ENCODE data around the gene KIAA1671. TPM values are rescaled to one million over a fixed set of nuclear protein-coding genes. Genes with fewer than 3 reads are reported as not detected.

The KIAA1671 gene
- total and polyA plus RNA-seq, 5 donors from 2014 or later, result 0.21 to 3.3 (median 0.65) TPM; not detected in 1

DNA sequence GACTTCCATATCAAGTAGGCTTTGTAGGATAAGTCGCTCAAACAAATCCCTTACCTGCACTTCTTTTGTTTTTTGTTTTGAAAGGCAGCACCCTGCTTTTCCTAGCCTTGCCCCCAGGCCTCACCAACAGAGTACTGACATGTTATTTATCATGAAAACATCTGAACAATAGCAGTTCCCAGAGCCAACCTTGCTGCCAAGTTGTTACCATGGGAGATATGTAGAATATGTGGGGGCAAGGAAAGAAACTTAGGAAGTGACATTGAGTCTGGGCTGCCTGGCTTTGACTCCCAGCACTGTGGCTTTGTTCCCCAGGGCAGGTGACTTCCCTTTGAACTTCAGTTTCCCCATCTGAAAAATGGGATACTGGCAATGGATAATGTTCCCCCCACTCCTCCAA, 193.8 kb downstream of the KIAA1671 start:
- Mint-ChIP-seq H3K4me1 (peaks cover 0 to 4% (median 0%) of the 10 kb centered on the region in 4 donors), H3K27me3 (peaks cover 6% of the 10 kb centered on the region), H3K36me3 (no peaks in the 10 kb centered on the region), H3K27ac (no peak overlapping the region), H3K9me3 (no peaks in the 10 kb centered on the region), H3K4me3 (no peak overlapping the region)
- DNase-seq, result no peak
- Histone ChIP-seq H3K27me3 (ENCODE audit: control insufficient read depth, insufficient read depth, low read length) (no peaks in the 10 kb centered on the region), H3K4me1 (ENCODE audit: control insufficient read depth, insufficient read depth, low read length, poor library complexity, severe bottlenecking) (no peaks in the 10 kb centered on the region), H3K27ac (ENCODE audit: insufficient read depth, low read length, poor library complexity, severe bottlenecking) (no peak overlapping the region), H3K4me3 (ENCODE audit: low read depth, low read length) (no peak overlapping the region), H3K36me3 (ENCODE audit: control insufficient read depth, insufficient read depth, low read length) (no peaks in the 10 kb centered on the region), H3K9me3 (ENCODE audit: control insufficient read depth in 2 of 2, low read length in 2 of 2) (no peaks in the 10 kb centered on the region)
- ATAC-seq (ENCODE audit: low read depth in 2 of 2), result no peak

DNA sequence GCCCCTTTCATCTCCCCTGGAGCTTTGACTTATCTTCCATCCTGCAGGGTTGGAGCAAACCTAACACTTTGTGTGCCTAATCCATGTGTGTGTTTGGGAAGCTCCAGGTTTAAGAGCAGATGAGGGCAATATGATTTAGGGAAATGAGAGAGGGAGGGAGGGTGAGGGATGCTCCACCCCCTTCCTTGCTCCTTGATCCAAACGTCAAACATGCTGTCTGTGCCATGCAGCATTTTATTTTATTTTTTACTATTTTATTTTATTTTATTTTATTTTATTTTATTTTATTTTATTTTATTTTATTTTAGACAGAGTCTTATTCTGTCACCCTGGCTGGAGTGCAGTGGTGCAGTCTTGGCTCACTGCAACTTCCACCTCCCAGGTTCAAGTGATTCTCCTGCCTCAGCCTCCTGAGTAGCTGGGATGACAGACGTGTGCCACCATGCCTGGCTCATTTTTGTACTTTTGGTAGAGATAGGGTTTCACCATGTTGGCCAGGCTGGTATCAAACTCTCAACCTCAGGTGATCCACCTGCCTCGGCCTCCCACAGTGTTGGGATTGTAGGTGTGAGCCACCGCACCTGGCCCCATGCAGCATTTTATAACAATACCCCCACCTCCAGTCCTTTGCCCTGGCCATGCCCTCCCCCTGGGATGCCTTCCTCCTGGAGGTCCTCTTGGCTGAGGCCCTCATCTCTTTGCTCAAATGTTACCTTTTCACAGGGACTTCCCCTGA, 194.6 kb downstream of the KIAA1671 start:
- Histone ChIP-seq H3K4me3 (ENCODE audit: low read depth, low read length) (no peak overlapping the region), H3K27ac (ENCODE audit: insufficient read depth, low read length, poor library complexity, severe bottlenecking) (no peak overlapping the region), H3K36me3 (ENCODE audit: control insufficient read depth, insufficient read depth, low read length) (no peaks in the 10 kb centered on the region), H3K4me1 (ENCODE audit: control insufficient read depth, insufficient read depth, low read length, poor library complexity, severe bottlenecking) (no peaks in the 10 kb centered on the region), H3K27me3 (ENCODE audit: control insufficient read depth, insufficient read depth, low read length) (no peaks in the 10 kb centered on the region), H3K9me3 (ENCODE audit: control insufficient read depth in 2 of 2, low read length in 2 of 2) (no peaks in the 10 kb centered on the region)
- H3K4me3 Mint-ChIP-seq, result no peak overlapping the region
- ATAC-seq (ENCODE audit: low read depth in 2 of 2), result no peak
- no peaks in the 10 kb centered on the region for H3K9me3 Mint-ChIP-seq
- DNase-seq, result no peak
- no peak overlapping the region for H3K27ac Mint-ChIP-seq
- peaks cover 0 to 4% (median 0%) of the 10 kb centered on the region in 4 donors for H3K4me1 Mint-ChIP-seq
- peaks cover 6% of the 10 kb centered on the region for H3K27me3 Mint-ChIP-seq
- no peaks in the 10 kb centered on the region for H3K36me3 Mint-ChIP-seq

DNA sequence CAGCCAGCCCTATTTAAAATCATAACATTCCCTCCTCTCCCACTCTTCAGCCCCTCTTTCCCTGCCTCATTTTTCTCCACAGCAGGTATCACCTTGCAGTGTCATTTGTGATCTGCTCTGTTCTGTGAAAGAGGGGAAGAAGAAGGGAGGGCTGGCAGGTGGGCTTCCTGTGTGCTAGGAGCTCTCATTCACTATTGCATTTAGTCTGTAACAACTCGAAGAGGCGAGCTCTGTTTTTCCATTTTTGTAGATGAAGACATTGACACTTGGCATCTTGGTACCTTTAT, 195.1 kb downstream of the KIAA1671 start:
- H3K9me3 Mint-ChIP-seq, result no peaks in the 10 kb centered on the region
- H3K36me3 ChIP-seq (ENCODE audit: control insufficient read depth, insufficient read depth, low read length), result no peaks in the 10 kb centered on the region
- no peak overlapping the region for H3K4me3 ChIP-seq (ENCODE audit: low read depth, low read length)
- no peaks in the 10 kb centered on the region for H3K36me3 Mint-ChIP-seq
- no peaks in the 10 kb centered on the region for H3K4me1 ChIP-seq (ENCODE audit: control insufficient read depth, insufficient read depth, low read length, poor library complexity, severe bottlenecking)
- H3K27ac ChIP-seq (ENCODE audit: insufficient read depth, low read length, poor library complexity, severe bottlenecking), result no peak overlapping the region
- no peak for ATAC-seq (ENCODE audit: low read depth in 2 of 2)
- no peaks in the 10 kb centered on the region for H3K27me3 ChIP-seq (ENCODE audit: control insufficient read depth, insufficient read depth, low read length)
- peaks cover 6% of the 10 kb centered on the region for H3K27me3 Mint-ChIP-seq
- no peak overlapping the region for H3K4me3 Mint-ChIP-seq
- H3K27ac Mint-ChIP-seq, result no peak overlapping the region
- H3K9me3 ChIP-seq (ENCODE audit: control insufficient read depth in 2 of 2, low read length in 2 of 2), result no peaks in the 10 kb centered on the region
- peaks cover 0 to 4% (median 0%) of the 10 kb centered on the region in 4 donors for H3K4me1 Mint-ChIP-seq
- DNase-seq, result no peak

DNA sequence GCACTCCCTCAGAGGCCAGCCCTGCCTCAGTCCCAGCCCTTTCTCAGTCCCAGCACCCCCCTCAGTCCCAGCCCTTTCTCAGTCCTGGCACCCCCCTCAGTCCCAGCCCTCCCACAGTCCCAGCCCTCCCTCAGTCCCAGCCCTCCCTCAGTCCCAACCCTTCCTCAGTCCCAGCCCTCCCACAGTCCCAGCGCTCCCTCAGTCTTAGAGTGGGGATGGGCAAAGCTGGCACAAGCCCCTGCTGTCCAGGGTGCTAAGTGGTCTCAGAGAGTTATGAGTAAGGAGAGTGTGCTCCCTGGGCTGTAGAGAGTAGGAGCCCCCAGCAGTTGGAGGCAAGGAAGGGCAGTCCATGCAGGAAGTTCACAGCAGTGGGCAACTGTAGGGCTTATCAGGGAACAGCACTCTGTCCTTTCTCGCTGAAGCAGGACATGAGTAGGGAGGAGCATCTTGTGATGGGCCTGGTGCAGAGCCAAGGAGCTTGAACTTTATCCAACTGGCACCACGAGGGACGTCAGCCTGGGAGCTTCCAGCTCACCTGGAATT, 195.7 kb downstream of the KIAA1671 start:
- no peaks in the 10 kb centered on the region for H3K9me3 ChIP-seq (ENCODE audit: control insufficient read depth in 2 of 2, low read length in 2 of 2)
- ATAC-seq (ENCODE audit: low read depth in 2 of 2) (no peak), DNase-seq (no peak)
- H3K9me3 Mint-ChIP-seq, result no peaks in the 10 kb centered on the region
- H3K27me3 Mint-ChIP-seq, result peaks cover 6% of the 10 kb centered on the region
- no peaks in the 10 kb centered on the region for H3K36me3 Mint-ChIP-seq
- no peaks in the 10 kb centered on the region for H3K36me3 ChIP-seq (ENCODE audit: control insufficient read depth, insufficient read depth, low read length)
- H3K27ac Mint-ChIP-seq, result no peak overlapping the region
- H3K27ac ChIP-seq (ENCODE audit: insufficient read depth, low read length, poor library complexity, severe bottlenecking), result no peak overlapping the region
- peaks cover 0 to 4% (median 0%) of the 10 kb centered on the region in 4 donors for H3K4me1 Mint-ChIP-seq
- H3K4me3 Mint-ChIP-seq, result no peak overlapping the region
- H3K27me3 ChIP-seq (ENCODE audit: control insufficient read depth, insufficient read depth, low read length), result no peaks in the 10 kb centered on the region
- no peak overlapping the region for H3K4me3 ChIP-seq (ENCODE audit: low read depth, low read length)
- no peaks in the 10 kb centered on the region for H3K4me1 ChIP-seq (ENCODE audit: control insufficient read depth, insufficient read depth, low read length, poor library complexity, severe bottlenecking)

DNA sequence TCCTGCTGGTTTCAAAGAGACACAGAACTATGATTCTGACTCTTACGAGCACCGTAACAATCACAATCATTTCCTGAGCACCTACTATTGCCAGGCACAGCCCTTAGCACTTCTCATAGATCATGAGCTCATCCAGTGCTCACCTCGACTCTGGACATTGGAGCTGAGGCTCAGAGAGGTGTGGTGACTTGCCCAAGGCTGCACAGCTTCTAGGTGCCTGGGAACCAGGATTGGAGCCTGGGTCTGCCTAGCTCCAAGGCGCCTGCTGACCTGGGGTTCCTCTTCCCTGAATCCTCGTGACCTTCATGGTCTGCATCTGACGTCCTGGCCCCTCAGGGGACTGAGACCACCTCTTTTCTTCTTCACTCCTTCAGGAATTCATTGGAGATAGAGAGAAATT, 196.5 kb downstream of the KIAA1671 start:
- Histone ChIP-seq H3K4me3 (ENCODE audit: low read depth, low read length) (no peak overlapping the region), H3K27ac (ENCODE audit: insufficient read depth, low read length, poor library complexity, severe bottlenecking) (no peak overlapping the region), H3K9me3 (ENCODE audit: control insufficient read depth in 2 of 2, low read length in 2 of 2) (no peaks in the 10 kb centered on the region), H3K4me1 (ENCODE audit: control insufficient read depth, insufficient read depth, low read length, poor library complexity, severe bottlenecking) (no peaks in the 10 kb centered on the region), H3K27me3 (ENCODE audit: control insufficient read depth, insufficient read depth, low read length) (no peaks in the 10 kb centered on the region), H3K36me3 (ENCODE audit: control insufficient read depth, insufficient read depth, low read length) (no peaks in the 10 kb centered on the region)
- ATAC-seq (ENCODE audit: low read depth in 2 of 2) (no peak), DNase-seq (no peak)
- Mint-ChIP-seq H3K27ac (no peak overlapping the region), H3K36me3 (no peaks in the 10 kb centered on the region), H3K27me3 (peaks cover 6% of the 10 kb centered on the region), H3K4me1 (no peaks in the 10 kb centered on the region), H3K9me3 (no peaks in the 10 kb centered on the region), H3K4me3 (no peak overlapping the region)

DNA sequence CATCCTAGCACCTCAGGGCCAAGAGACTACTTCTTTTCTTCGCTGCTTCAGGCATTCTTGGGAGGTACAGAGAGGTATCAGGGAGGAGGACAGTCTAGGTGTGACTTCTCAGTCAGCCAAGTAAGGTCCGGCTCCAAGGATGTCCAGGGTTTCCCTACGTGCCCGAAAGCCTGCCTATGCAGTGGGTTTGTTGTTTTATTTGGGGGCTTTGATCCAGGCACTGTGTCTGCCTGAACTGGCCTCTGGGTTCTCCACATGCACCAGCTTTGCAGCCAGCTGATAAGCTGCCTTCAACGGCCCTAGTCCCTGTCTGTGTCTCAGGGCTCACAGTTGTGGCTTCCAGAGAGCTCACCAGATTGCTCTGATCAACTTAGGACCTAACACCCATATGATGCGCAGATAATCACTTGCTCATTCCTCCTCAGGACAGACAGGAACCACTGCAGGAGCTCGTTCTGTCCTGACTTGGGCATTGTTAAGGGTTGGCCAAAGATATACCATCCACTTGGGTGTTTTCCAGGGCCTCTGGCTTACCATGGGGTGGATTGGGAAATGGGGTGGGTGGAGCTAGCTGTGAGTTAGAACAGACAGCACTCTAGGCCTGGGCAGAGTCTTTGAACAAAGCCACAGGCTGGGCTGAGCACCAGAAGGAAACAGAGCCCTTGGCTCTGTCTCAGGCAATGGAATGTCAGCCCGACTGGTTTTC, 201.6 kb downstream of the KIAA1671 start:
- ATAC-seq (ENCODE audit: low read depth in 2 of 2) (no peak), DNase-seq (no peak)
- no peak overlapping the region for H3K4me3 Mint-ChIP-seq
- no peaks in the 10 kb centered on the region for H3K27me3 Mint-ChIP-seq
- H3K4me3 ChIP-seq (ENCODE audit: low read depth, low read length), result no peak overlapping the region
- H3K27me3 ChIP-seq (ENCODE audit: control insufficient read depth, insufficient read depth, low read length), result no peaks in the 10 kb centered on the region
- no peak overlapping the region for H3K27ac Mint-ChIP-seq
- H3K4me1 Mint-ChIP-seq, result no peaks in the 10 kb centered on the region
- H3K27ac ChIP-seq (ENCODE audit: insufficient read depth, low read length, poor library complexity, severe bottlenecking), result no peak overlapping the region
- no peaks in the 10 kb centered on the region for H3K4me1 ChIP-seq (ENCODE audit: control insufficient read depth, insufficient read depth, low read length, poor library complexity, severe bottlenecking)
- H3K36me3 Mint-ChIP-seq, result no peaks in the 10 kb centered on the region
- H3K36me3 ChIP-seq (ENCODE audit: control insufficient read depth, insufficient read depth, low read length), result no peaks in the 10 kb centered on the region
- H3K9me3 Mint-ChIP-seq, result no peaks in the 10 kb centered on the region
- no peaks in the 10 kb centered on the region for H3K9me3 ChIP-seq (ENCODE audit: control insufficient read depth in 2 of 2, low read length in 2 of 2)

DNA sequence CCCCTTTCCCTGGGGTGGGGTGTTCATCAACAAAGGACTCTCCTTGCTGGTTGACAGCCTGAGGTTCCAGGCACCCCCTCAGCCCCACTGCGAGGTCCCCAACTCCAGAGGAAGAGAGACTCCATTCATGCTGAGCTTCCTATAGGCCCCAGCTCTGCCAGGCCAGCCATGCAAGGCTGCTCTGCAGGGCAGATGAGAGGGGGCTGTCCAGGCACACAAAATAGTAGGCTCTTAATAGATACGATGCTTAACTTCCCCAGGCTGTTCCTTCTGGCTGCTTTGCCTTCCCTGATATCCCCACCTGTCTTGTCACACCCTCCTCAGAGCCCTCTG, 202.1 kb downstream of the KIAA1671 start:
- Histone ChIP-seq H3K27me3 (ENCODE audit: control insufficient read depth, insufficient read depth, low read length) (no peaks in the 10 kb centered on the region), H3K4me3 (ENCODE audit: low read depth, low read length) (no peak overlapping the region), H3K27ac (ENCODE audit: insufficient read depth, low read length, poor library complexity, severe bottlenecking) (no peak overlapping the region), H3K4me1 (ENCODE audit: control insufficient read depth, insufficient read depth, low read length, poor library complexity, severe bottlenecking) (no peaks in the 10 kb centered on the region), H3K9me3 (ENCODE audit: control insufficient read depth in 2 of 2, low read length in 2 of 2) (no peaks in the 10 kb centered on the region), H3K36me3 (ENCODE audit: control insufficient read depth, insufficient read depth, low read length) (no peaks in the 10 kb centered on the region)
- Mint-ChIP-seq H3K4me3 (no peak overlapping the region), H3K27me3 (no peaks in the 10 kb centered on the region), H3K4me1 (no peaks in the 10 kb centered on the region), H3K9me3 (no peaks in the 10 kb centered on the region), H3K27ac (no peak overlapping the region), H3K36me3 (no peaks in the 10 kb centered on the region)
- ATAC-seq (ENCODE audit: low read depth in 2 of 2), result no peak
- no peak for DNase-seq

DNA sequence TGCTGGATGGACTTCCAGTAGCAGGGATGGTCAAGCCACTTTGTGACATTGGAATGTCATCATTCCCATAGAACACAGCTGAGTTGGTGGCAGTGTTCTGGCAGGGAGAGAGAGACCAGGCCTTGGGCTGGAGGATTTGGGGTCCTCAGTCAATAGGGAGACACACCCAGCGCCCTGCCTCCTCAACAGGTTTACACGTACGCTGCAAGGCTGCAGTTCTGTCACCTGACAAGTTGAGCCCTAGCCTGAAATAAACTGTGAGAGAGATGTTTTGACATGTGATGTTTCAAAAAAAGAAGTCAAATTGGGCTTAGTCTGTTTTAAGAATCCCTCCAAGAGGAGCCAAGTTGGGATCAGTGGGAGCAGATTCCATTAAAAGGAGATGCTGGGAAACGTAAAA, 204.2 kb downstream of the KIAA1671 start:
- Histone ChIP-seq H3K27me3 (ENCODE audit: control insufficient read depth, insufficient read depth, low read length) (no peaks in the 10 kb centered on the region), H3K9me3 (ENCODE audit: control insufficient read depth in 2 of 2, low read length in 2 of 2) (no peaks in the 10 kb centered on the region), H3K4me3 (ENCODE audit: low read depth, low read length) (no peak overlapping the region), H3K4me1 (ENCODE audit: control insufficient read depth, insufficient read depth, low read length, poor library complexity, severe bottlenecking) (no peaks in the 10 kb centered on the region), H3K36me3 (ENCODE audit: control insufficient read depth, insufficient read depth, low read length) (no peaks in the 10 kb centered on the region), H3K27ac (ENCODE audit: insufficient read depth, low read length, poor library complexity, severe bottlenecking) (no peak overlapping the region)
- Mint-ChIP-seq H3K9me3 (no peaks in the 10 kb centered on the region), H3K36me3 (no peaks in the 10 kb centered on the region), H3K4me3 (no peak overlapping the region), H3K27ac (no peak overlapping the region), H3K27me3 (no peaks in the 10 kb centered on the region), H3K4me1 (no peaks in the 10 kb centered on the region)
- DNase-seq (no peak), ATAC-seq (ENCODE audit: low read depth in 2 of 2) (no peak)
